ENCODE measurements around the gene DPYD. TPM values are rescaled to one million over a fixed set of nuclear protein-coding genes. Genes with fewer than 3 reads are reported as not detected.
A peak's percentile ranks its signal among the peaks of the same experiment; 100 is the strongest.

Gene DPYD
- total RNA-seq, 2 donors from 2014 or later = 52.3 to 53.6 TPM

- H3K27me3 Mint-ChIP-seq = no peaks in the 10 kb centered on the region
- H3K36me3 Mint-ChIP-seq (ENCODE audit: low read depth) = peaks cover under 1% of the 10 kb centered on the region
- no peaks in the 10 kb centered on the region for H3K9me3 ChIP-seq (ENCODE audit: control insufficient read depth, low read length, poor library complexity, severe bottlenecking)
- H3K27ac Mint-ChIP-seq = no peak overlapping the region
- DNase-seq (no peak), ATAC-seq (no peak)
- no peaks in the 10 kb centered on the region for H3K4me1 Mint-ChIP-seq
- no peak overlapping the region for H3K4me3 Mint-ChIP-seq
These were observed 762.1 kb downstream of the DPYD start for GRCh38 chr1:97158691-97159096.

GRCh38 chr1:97157991-97158390 lies 762.8 kb downstream of the DPYD start:
- H3K9me3 ChIP-seq (ENCODE audit: control insufficient read depth, low read length, poor library complexity, severe bottlenecking) = no peaks in the 10 kb centered on the region
- no peak for DNase-seq
- no peak overlapping the region for H3K4me3 Mint-ChIP-seq
- no peaks in the 10 kb centered on the region for H3K4me1 Mint-ChIP-seq
- no peak overlapping the region for H3K27ac Mint-ChIP-seq
- H3K36me3 Mint-ChIP-seq (ENCODE audit: low read depth) = peaks cover 5% of the 10 kb centered on the region
- H3K27me3 Mint-ChIP-seq = no peaks in the 10 kb centered on the region
- ATAC-seq = no peak

GRCh38 chr1:97151651-97152050 lies 769.2 kb downstream of the DPYD start:
- Mint-ChIP-seq H3K4me1 (no peaks in the 10 kb centered on the region), H3K27me3 (no peaks in the 10 kb centered on the region), H3K4me3 (no peak overlapping the region), H3K36me3 (ENCODE audit: low read depth) (peaks cover 7% of the 10 kb centered on the region), H3K27ac (no peak overlapping the region)
- DNase-seq (no peak), ATAC-seq (no peak)
- no peaks in the 10 kb centered on the region for H3K9me3 ChIP-seq (ENCODE audit: control insufficient read depth, low read length, poor library complexity, severe bottlenecking)

GRCh38 chr1:97145321-97145956 lies 775.4 kb downstream of the DPYD start:
- Mint-ChIP-seq H3K27ac (no peak overlapping the region), H3K36me3 (ENCODE audit: low read depth) (peaks cover 6% of the 10 kb centered on the region), H3K27me3 (no peaks in the 10 kb centered on the region), H3K4me3 (no peak overlapping the region), H3K4me1 (peaks cover 9% of the 10 kb centered on the region)
- DNase-seq = no peak
- ATAC-seq = no peak
- H3K9me3 ChIP-seq (ENCODE audit: control insufficient read depth, low read length, poor library complexity, severe bottlenecking) = no peaks in the 10 kb centered on the region

- H3K27ac Mint-ChIP-seq = no peak overlapping the region
- peaks cover 15% of the 10 kb centered on the region for H3K4me1 Mint-ChIP-seq
- DNase-seq = no peak
- H3K9me3 ChIP-seq (ENCODE audit: control insufficient read depth, low read length, poor library complexity, severe bottlenecking) = no peaks in the 10 kb centered on the region
- no peak overlapping the region for H3K4me3 Mint-ChIP-seq
- no peaks in the 10 kb centered on the region for H3K27me3 Mint-ChIP-seq
- H3K36me3 Mint-ChIP-seq (ENCODE audit: low read depth) = peaks cover 3% of the 10 kb centered on the region
- ATAC-seq = no peak
These were observed 776.3 kb downstream of the DPYD start for GRCh38 chr1:97144527-97144926.

GRCh38 chr1:97143236-97143882 lies 777.5 kb downstream of the DPYD start:
- DNase-seq = no peak
- no peaks in the 10 kb centered on the region for H3K27me3 Mint-ChIP-seq
- no peaks in the 10 kb centered on the region for H3K9me3 ChIP-seq (ENCODE audit: control insufficient read depth, low read length, poor library complexity, severe bottlenecking)
- ATAC-seq = no peak
- no peak overlapping the region for H3K4me3 Mint-ChIP-seq
- peaks cover 3% of the 10 kb centered on the region for H3K36me3 Mint-ChIP-seq (ENCODE audit: low read depth)
- peaks cover 17% of the 10 kb centered on the region for H3K4me1 Mint-ChIP-seq
- no peak overlapping the region for H3K27ac Mint-ChIP-seq

- Mint-ChIP-seq H3K4me3 (no peak overlapping the region), H3K36me3 (ENCODE audit: low read depth) (peaks cover 5% of the 10 kb centered on the region), H3K27ac (peak overlapping the region; percentile 3), H3K4me1 (peaks cover 17% of the 10 kb centered on the region), H3K27me3 (no peaks in the 10 kb centered on the region)
- no peaks in the 10 kb centered on the region for H3K9me3 ChIP-seq (ENCODE audit: control insufficient read depth, low read length, poor library complexity, severe bottlenecking)
- ATAC-seq (no peak), DNase-seq (no peak)
These were observed 780.2 kb downstream of the DPYD start for GRCh38 chr1:97140611-97141010.

GRCh38 chr1:97139512-97139911 lies 781.3 kb downstream of the DPYD start:
- ATAC-seq (no peak), DNase-seq (no peak)
- H3K4me3 Mint-ChIP-seq = no peak overlapping the region
- no peak overlapping the region for H3K27ac Mint-ChIP-seq
- H3K4me1 Mint-ChIP-seq = peaks cover 17% of the 10 kb centered on the region
- H3K27me3 Mint-ChIP-seq = no peaks in the 10 kb centered on the region
- H3K9me3 ChIP-seq (ENCODE audit: control insufficient read depth, low read length, poor library complexity, severe bottlenecking) = no peaks in the 10 kb centered on the region
- H3K36me3 Mint-ChIP-seq (ENCODE audit: low read depth) = peaks cover 5% of the 10 kb centered on the region

GRCh38 chr1:97138515-97139032 lies 782.3 kb downstream of the DPYD start:
- H3K27me3 Mint-ChIP-seq = no peaks in the 10 kb centered on the region
- H3K36me3 Mint-ChIP-seq (ENCODE audit: low read depth) = peaks cover 5% of the 10 kb centered on the region
- H3K4me1 Mint-ChIP-seq = peaks cover 17% of the 10 kb centered on the region

GRCh38 chr1:97137862-97138514 lies 782.8 kb downstream of the DPYD start:
- Mint-ChIP-seq H3K36me3 (ENCODE audit: low read depth) (peaks cover 5% of the 10 kb centered on the region), H3K27me3 (no peaks in the 10 kb centered on the region), H3K27ac (no peak overlapping the region), H3K4me3 (no peak overlapping the region), H3K4me1 (peaks cover 17% of the 10 kb centered on the region)
- DNase-seq = no peak
- peak; percentile 54 for ATAC-seq
- H3K9me3 ChIP-seq (ENCODE audit: control insufficient read depth, low read length, poor library complexity, severe bottlenecking) = no peaks in the 10 kb centered on the region

More at GRCh38 chr1:97138515-97139032, 782.3 kb downstream of the DPYD start:
- H3K27ac Mint-ChIP-seq = no peak overlapping the region
- ATAC-seq (no peak), DNase-seq (no peak)
- no peak overlapping the region for H3K4me3 Mint-ChIP-seq
- no peaks in the 10 kb centered on the region for H3K9me3 ChIP-seq (ENCODE audit: control insufficient read depth, low read length, poor library complexity, severe bottlenecking)

GRCh38 chr1:97136996-97137395 lies 783.8 kb downstream of the DPYD start:
- no peaks in the 10 kb centered on the region for H3K9me3 ChIP-seq (ENCODE audit: control insufficient read depth, low read length, poor library complexity, severe bottlenecking)
- Mint-ChIP-seq H3K36me3 (ENCODE audit: low read depth) (peaks cover 5% of the 10 kb centered on the region), H3K4me1 (peaks cover 17% of the 10 kb centered on the region), H3K27me3 (no peaks in the 10 kb centered on the region), H3K27ac (no peak overlapping the region), H3K4me3 (no peak overlapping the region)
- DNase-seq (no peak), ATAC-seq (no peak)

GRCh38 chr1:97135972-97136371 lies 784.9 kb downstream of the DPYD start:
- Mint-ChIP-seq H3K4me1 (peaks cover 12% of the 10 kb centered on the region), H3K4me3 (no peak overlapping the region), H3K27ac (no peak overlapping the region), H3K27me3 (no peaks in the 10 kb centered on the region), H3K36me3 (ENCODE audit: low read depth) (peaks cover 3% of the 10 kb centered on the region)
- ATAC-seq (no peak), DNase-seq (no peak)
- no peaks in the 10 kb centered on the region for H3K9me3 ChIP-seq (ENCODE audit: control insufficient read depth, low read length, poor library complexity, severe bottlenecking)

- DNase-seq (no peak), ATAC-seq (no peak)
- Mint-ChIP-seq H3K4me1 (peaks cover 2% of the 10 kb centered on the region), H3K4me3 (no peak overlapping the region), H3K36me3 (ENCODE audit: low read depth) (peaks cover 7% of the 10 kb centered on the region), H3K27ac (no peak overlapping the region), H3K27me3 (no peaks in the 10 kb centered on the region)
- no peaks in the 10 kb centered on the region for H3K9me3 ChIP-seq (ENCODE audit: control insufficient read depth, low read length, poor library complexity, severe bottlenecking)
These were observed 792.4 kb downstream of the DPYD start for GRCh38 chr1:97128426-97128825.
